GM12878 (cell line): ENCODE data around the gene NUAK1.

Source experiments
- BHLHE40 ChIP-seq, 2 experiments: fragments of 450-650 bp in 1 of 2; IDR thresholded peaks; 2 replicates each; pipeline ENCODE4 v1.6.1; 2011 to 2017; ENCODE audit warnings: low read depth in 2 of 2, borderline replicate concordance in 1 of 2, improper control_type of control experiment in 1 of 2, low read length in 1 of 2, mild to moderate bottlenecking in 1 of 2
- CTCF ChIP-seq, 3 experiments: IDR thresholded peaks in 2 of 3; conservative IDR thresholded peaks in 1 of 3; 2 replicates each; pipeline ENCODE4 v1.5.1; 2011; ENCODE audit warnings: low read depth in 3 of 3, low read length in 3 of 3, mild to moderate bottlenecking in 3 of 3, control low read depth in 2 of 3, moderate library complexity in 2 of 3, inconsistent platforms in 1 of 3, mixed read lengths in 1 of 3; ENCODE audit not compliant: control insufficient read depth in 2 of 3, insufficient read depth in 1 of 3; ENCODE audit errors: extremely low read depth in 1 of 3
- ETV6 ChIP-seq, 2 experiments: fragments of 450-650 bp in 1 of 2; IDR thresholded peaks in 1 of 2; conservative IDR thresholded peaks in 1 of 2; 2 replicates each; pipeline ENCODE4 v1.6.1; 2014; ENCODE audit warnings: antibody characterized with exemption in 1 of 2, borderline replicate concordance in 1 of 2, low read depth in 1 of 2, mild to moderate bottlenecking in 1 of 2, moderate library complexity in 1 of 2
- FOS ChIP-seq: IDR thresholded peaks from 3 replicates; pipeline ENCODE4 v1.6.1; 2011; ENCODE audit warnings: borderline replicate concordance; ENCODE audit not compliant: insufficient read length; ENCODE audit errors: extremely low read depth
- MTA2 ChIP-seq: fragments of 450-650 bp; IDR thresholded peaks from 2 replicates; pipeline ENCODE4 v1.6.1; 2016; ENCODE audit warnings: low read depth, mild to moderate bottlenecking, moderate library complexity
- NR2C2 ChIP-seq: IDR thresholded peaks from 2 replicates; pipeline ENCODE4 v1.6.1; 2011; ENCODE audit warnings: borderline replicate concordance, low read depth; ENCODE audit not compliant: control insufficient read depth, insufficient read length
- POLR2AphosphoS5 ChIP-seq: IDR thresholded peaks from 2 replicates; pipeline ENCODE4 v1.6.1; 2011; ENCODE audit warnings: mild to moderate bottlenecking, low read length, inconsistent platforms
- SIN3A ChIP-seq: IDR thresholded peaks from 2 replicates; pipeline ENCODE4 v1.6.1; 2012; ENCODE audit warnings: low read depth, low read length, improper control_type of control experiment
- TF ChIP-seq, protein P1 (sequence below): IDR thresholded peaks from 2 replicates; pipeline ENCODE4 v1.6.1; 2012; ENCODE audit warnings: improper control_type of control experiment, low read depth, low read length; ENCODE audit not compliant: insufficient replicate concordance
- TF ChIP-seq, protein P2 (sequence below): fragments of 450-650 bp; formaldehyde crosslinking; IDR thresholded peaks from 2 replicates; pipeline ENCODE4 v1.5.0; 2022; ENCODE audit warnings: mild to moderate bottlenecking, missing genetic modification characterization

- TF ChIP-seq, protein P1, sequence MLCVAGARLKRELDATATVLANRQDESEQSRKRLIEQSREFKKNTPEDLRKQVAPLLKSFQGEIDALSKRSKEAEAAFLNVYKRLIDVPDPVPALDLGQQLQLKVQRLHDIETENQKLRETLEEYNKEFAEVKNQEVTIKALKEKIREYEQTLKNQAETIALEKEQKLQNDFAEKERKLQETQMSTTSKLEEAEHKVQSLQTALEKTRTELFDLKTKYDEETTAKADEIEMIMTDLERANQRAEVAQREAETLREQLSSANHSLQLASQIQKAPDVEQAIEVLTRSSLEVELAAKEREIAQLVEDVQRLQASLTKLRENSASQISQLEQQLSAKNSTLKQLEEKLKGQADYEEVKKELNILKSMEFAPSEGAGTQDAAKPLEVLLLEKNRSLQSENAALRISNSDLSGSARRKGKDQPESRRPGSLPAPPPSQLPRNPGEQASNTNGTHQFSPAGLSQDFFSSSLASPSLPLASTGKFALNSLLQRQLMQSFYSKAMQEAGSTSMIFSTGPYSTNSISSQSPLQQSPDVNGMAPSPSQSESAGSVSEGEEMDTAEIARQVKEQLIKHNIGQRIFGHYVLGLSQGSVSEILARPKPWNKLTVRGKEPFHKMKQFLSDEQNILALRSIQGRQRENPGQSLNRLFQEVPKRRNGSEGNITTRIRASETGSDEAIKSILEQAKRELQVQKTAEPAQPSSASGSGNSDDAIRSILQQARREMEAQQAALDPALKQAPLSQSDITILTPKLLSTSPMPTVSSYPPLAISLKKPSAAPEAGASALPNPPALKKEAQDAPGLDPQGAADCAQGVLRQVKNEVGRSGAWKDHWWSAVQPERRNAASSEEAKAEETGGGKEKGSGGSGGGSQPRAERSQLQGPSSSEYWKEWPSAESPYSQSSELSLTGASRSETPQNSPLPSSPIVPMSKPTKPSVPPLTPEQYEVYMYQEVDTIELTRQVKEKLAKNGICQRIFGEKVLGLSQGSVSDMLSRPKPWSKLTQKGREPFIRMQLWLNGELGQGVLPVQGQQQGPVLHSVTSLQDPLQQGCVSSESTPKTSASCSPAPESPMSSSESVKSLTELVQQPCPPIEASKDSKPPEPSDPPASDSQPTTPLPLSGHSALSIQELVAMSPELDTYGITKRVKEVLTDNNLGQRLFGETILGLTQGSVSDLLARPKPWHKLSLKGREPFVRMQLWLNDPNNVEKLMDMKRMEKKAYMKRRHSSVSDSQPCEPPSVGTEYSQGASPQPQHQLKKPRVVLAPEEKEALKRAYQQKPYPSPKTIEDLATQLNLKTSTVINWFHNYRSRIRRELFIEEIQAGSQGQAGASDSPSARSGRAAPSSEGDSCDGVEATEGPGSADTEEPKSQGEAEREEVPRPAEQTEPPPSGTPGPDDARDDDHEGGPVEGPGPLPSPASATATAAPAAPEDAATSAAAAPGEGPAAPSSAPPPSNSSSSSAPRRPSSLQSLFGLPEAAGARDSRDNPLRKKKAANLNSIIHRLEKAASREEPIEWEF = no peak
- TF ChIP-seq ETV6 (conservative IDR thresholded peaks at IDR 0.05 in 1 of 2, IDR thresholded peaks at IDR 0.05 in 1 of 2; ENCODE audit: borderline replicate concordance in 1 of 2, low read depth in 1 of 2) = no peak
- no peak for TF ChIP-seq CTCF (IDR thresholded peaks at IDR 0.05 in 2 of 3, conservative IDR thresholded peaks at IDR 0.05 in 1 of 3; ENCODE audit: control insufficient read depth in 2 of 3, extremely low read depth in 1 of 3, insufficient read depth in 1 of 3, low read depth in 3 of 3, low read length in 3 of 3)
- TF ChIP-seq, protein P2, sequence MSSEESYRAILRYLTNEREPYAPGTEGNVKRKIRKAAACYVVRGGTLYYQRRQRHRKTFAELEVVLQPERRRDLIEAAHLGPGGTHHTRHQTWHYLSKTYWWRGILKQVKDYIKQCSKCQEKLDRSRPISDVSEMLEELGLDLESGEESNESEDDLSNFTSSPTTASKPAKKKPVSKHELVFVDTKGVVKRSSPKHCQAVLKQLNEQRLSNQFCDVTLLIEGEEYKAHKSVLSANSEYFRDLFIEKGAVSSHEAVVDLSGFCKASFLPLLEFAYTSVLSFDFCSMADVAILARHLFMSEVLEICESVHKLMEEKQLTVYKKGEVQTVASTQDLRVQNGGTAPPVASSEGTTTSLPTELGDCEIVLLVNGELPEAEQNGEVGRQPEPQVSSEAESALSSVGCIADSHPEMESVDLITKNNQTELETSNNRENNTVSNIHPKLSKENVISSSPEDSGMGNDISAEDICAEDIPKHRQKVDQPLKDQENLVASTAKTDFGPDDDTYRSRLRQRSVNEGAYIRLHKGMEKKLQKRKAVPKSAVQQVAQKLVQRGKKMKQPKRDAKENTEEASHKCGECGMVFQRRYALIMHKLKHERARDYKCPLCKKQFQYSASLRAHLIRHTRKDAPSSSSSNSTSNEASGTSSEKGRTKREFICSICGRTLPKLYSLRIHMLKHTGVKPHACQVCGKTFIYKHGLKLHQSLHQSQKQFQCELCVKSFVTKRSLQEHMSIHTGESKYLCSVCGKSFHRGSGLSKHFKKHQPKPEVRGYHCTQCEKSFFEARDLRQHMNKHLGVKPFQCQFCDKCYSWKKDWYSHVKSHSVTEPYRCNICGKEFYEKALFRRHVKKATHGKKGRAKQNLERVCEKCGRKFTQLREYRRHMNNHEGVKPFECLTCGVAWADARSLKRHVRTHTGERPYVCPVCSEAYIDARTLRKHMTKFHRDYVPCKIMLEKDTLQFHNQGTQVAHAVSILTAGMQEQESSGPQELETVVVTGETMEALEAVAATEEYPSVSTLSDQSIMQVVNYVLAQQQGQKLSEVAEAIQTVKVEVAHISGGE (CRISPR knock-in tag) = no peak
- no peak for TF ChIP-seq BHLHE40 (IDR thresholded peaks at IDR 0.05; ENCODE audit: borderline replicate concordance in 1 of 2, low read depth in 2 of 2, low read length in 1 of 2)
- TF ChIP-seq POLR2AphosphoS5 = no peak
- TF ChIP-seq SIN3A = no peak
- no peak for TF ChIP-seq MTA2
- no peak for TF ChIP-seq NR2C2
- no peak for TF ChIP-seq FOS
Observed at GRCh38 chr12:106119301-106119700, 19.5 kb downstream of the NUAK1 start.
